ENCODE measurements around the gene GLOD4. TPM values are rescaled to one million over a fixed set of nuclear protein-coding genes. Genes with fewer than 3 reads are reported as not detected.

GLOD4 gene
- total and polyA plus RNA-seq, 7 experiments from 2014 or later, result 60.1 to 102 (median 78.9) TPM

- CTCF ChIA-PET, result no interaction called here
Observed at GRCh38 chr17:740240-741017, 41.7 kb downstream of the GLOD4 start.

GRCh38 chr17:737561-738113, 44.4 kb downstream of the GLOD4 start:
- no peak overlapping the region for H3K27ac Mint-ChIP-seq

More at GRCh38 chr17:740240-741017, 41.7 kb downstream of the GLOD4 start:
- no peaks in the 10 kb centered on the region for H3K27me3 Mint-ChIP-seq
- POLR2A ChIA-PET, result interaction anchor here (0.5 to 1.3 kb wide), 2 partner anchors 12 to 259 kb away, joined by 3 to 4 read pairs; no protein-coding TSS in a partner anchor
- Histone ChIP-seq H3K27me3 (ENCODE audit: control insufficient read depth in 2 of 2, insufficient read depth in 2 of 2, low read length in 2 of 2) (no peaks in the 10 kb centered on the region), H3K9me3 (ENCODE audit: control insufficient read depth in 2 of 3, low read length in 3 of 3) (no peaks in the 10 kb centered on the region), H3K4me3 (ENCODE audit: low read length) (no peak overlapping the region), H3K4me1 (ENCODE audit: control insufficient read depth in 2 of 2, insufficient read depth in 2 of 2, low read length in 2 of 2) (no peaks in the 10 kb centered on the region), H3K36me3 (ENCODE audit: control insufficient read depth in 2 of 3, insufficient read depth in 3 of 3, low read length in 3 of 3) (peaks cover 0 to 31% (median 0%) of the 10 kb centered on the region in 3 experiments), H3K27ac (ENCODE audit: low read depth, low read length) (no peak overlapping the region)
- intact Hi-C loops (cut with micrococcal nuclease), result no loop called here
- peak; percentile 87 for ATAC-seq
- no peaks in the 10 kb centered on the region for H3K9me3 Mint-ChIP-seq
- H3K4me1 Mint-ChIP-seq, result peaks cover 4 to 19% (median 8%) of the 10 kb centered on the region in 7 donors
- peak in 5 of 9 donors; percentile 8 to 52 (median 24) for DNase-seq
- peak overlapping the region; percentile 12 to 63 (median 46) for H3K4me3 Mint-ChIP-seq
- peaks cover 0 to 37% (median 4%) of the 10 kb centered on the region in 5 donors for H3K36me3 Mint-ChIP-seq
- H3K27ac Mint-ChIP-seq, result peak overlapping the region in 7 of 9 donors; percentile 24 to 90 (median 73)

DNA sequence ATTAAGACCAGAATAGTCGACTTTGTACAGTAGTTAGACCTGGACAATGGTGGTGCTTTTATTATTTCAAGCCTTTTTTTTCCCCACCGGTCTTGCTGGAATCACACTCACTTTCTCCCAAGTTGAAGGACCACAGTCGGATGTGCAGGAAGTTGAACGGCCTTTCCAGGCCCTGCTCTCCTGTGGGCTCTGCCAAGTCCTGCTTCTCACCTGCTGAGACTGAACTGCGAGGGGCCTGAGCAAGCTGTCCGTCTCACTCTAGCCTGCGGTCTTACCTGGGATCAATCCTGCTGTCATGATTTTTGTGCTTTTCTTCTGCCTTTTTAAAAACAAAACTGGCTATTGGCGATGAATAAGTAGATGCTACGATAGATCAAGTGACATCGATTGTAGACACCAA, 48.3 kb downstream of the GLOD4 start:
- no peaks in the 10 kb centered on the region for H3K36me3 ChIP-seq (ENCODE audit: control insufficient read depth in 2 of 3, insufficient read depth in 3 of 3, low read length in 3 of 3)
- Mint-ChIP-seq H3K27me3 (peaks cover 0 to 9% (median 0%) of the 10 kb centered on the region in 5 donors), H3K4me3 (peak overlapping the region; percentile 68 to 88 (median 78)), H3K27ac (peak overlapping the region in 2 of 9 donors; percentile 23 to 86), H3K4me1 (peaks cover 0 to 35% (median 6%) of the 10 kb centered on the region in 7 donors), H3K9me3 (no peaks in the 10 kb centered on the region), H3K36me3 (peaks cover 0 to 16% (median 0%) of the 10 kb centered on the region in 5 donors)
- ChIA-PET POLR2A (no interaction called here), CTCF (no interaction called here)
- H3K9me3 ChIP-seq (ENCODE audit: control insufficient read depth in 2 of 3, low read length in 3 of 3), result no peaks in the 10 kb centered on the region
- H3K27me3 ChIP-seq (ENCODE audit: control insufficient read depth in 2 of 2, insufficient read depth in 2 of 2, low read length in 2 of 2), result no peaks in the 10 kb centered on the region
- H3K27ac ChIP-seq (ENCODE audit: low read depth, low read length), result no peak overlapping the region
- H3K4me1 ChIP-seq (ENCODE audit: control insufficient read depth in 2 of 2, insufficient read depth in 2 of 2, low read length in 2 of 2), result peaks cover 4 to 9% of the 10 kb centered on the region in 2 donors
- intact Hi-C loops (cut with micrococcal nuclease), result loop anchor here in 1 of 2 donors (1.0 to 5.0 kb wide), 3 partner anchors 19 to 244 kb away; partner anchors contain the start of genes GEMIN4, GLOD4, MRM3 and NXN
- ATAC-seq, result no peak
- H3K4me3 ChIP-seq (ENCODE audit: low read length), result no peak overlapping the region
- DNase-seq, result no peak

More at GRCh38 chr17:737561-738113, 44.4 kb downstream of the GLOD4 start:
- peaks cover 5 to 33% (median 19%) of the 10 kb centered on the region in 7 donors for H3K4me1 Mint-ChIP-seq
- ATAC-seq (no peak), DNase-seq (no peak)
- Histone ChIP-seq H3K27me3 (ENCODE audit: control insufficient read depth in 2 of 2, insufficient read depth in 2 of 2, low read length in 2 of 2) (no peaks in the 10 kb centered on the region), H3K27ac (ENCODE audit: low read depth, low read length) (no peak overlapping the region), H3K4me3 (ENCODE audit: low read length) (no peak overlapping the region), H3K9me3 (ENCODE audit: control insufficient read depth in 2 of 3, low read length in 3 of 3) (no peaks in the 10 kb centered on the region), H3K36me3 (ENCODE audit: control insufficient read depth in 2 of 3, insufficient read depth in 3 of 3, low read length in 3 of 3) (peaks cover 0 to 4% (median 0%) of the 10 kb centered on the region in 3 experiments), H3K4me1 (ENCODE audit: control insufficient read depth in 2 of 2, insufficient read depth in 2 of 2, low read length in 2 of 2) (peaks cover 4 to 6% of the 10 kb centered on the region in 2 donors)
- intact Hi-C loops (cut with micrococcal nuclease), result no loop called here
- no peak overlapping the region for H3K4me3 Mint-ChIP-seq
- peaks cover 0 to 6% (median 0%) of the 10 kb centered on the region in 5 donors for H3K27me3 Mint-ChIP-seq
- CTCF ChIA-PET, result no interaction called here
- H3K36me3 Mint-ChIP-seq, result peaks cover 0 to 35% (median 0%) of the 10 kb centered on the region in 5 donors
- no peaks in the 10 kb centered on the region for H3K9me3 Mint-ChIP-seq
- POLR2A ChIA-PET, result interaction anchor here (0.7 kb wide), 1 partner anchor 239 kb away, joined by 4 read pairs; no protein-coding TSS in a partner anchor

- peaks cover 0 to 11% (median 0%) of the 10 kb centered on the region in 5 donors for H3K36me3 Mint-ChIP-seq
- Histone ChIP-seq H3K36me3 (ENCODE audit: control insufficient read depth in 2 of 3, insufficient read depth in 3 of 3, low read length in 3 of 3) (no peaks in the 10 kb centered on the region), H3K27me3 (ENCODE audit: control insufficient read depth in 2 of 2, insufficient read depth in 2 of 2, low read length in 2 of 2) (no peaks in the 10 kb centered on the region), H3K27ac (ENCODE audit: low read depth, low read length) (peak overlapping the region; percentile 14), H3K9me3 (ENCODE audit: control insufficient read depth in 2 of 3, low read length in 3 of 3) (no peaks in the 10 kb centered on the region), H3K4me3 (ENCODE audit: low read length) (peak overlapping the region; percentile 33), H3K4me1 (ENCODE audit: control insufficient read depth in 2 of 2, insufficient read depth in 2 of 2, low read length in 2 of 2) (peaks cover 4 to 9% of the 10 kb centered on the region in 2 donors)
- peaks cover 0 to 9% (median 0%) of the 10 kb centered on the region in 5 donors for H3K27me3 Mint-ChIP-seq
- ChIA-PET POLR2A (interaction anchor here (0.9 kb wide), 1 partner anchor 18 kb away, joined by 3 read pairs; no protein-coding TSS in a partner anchor), CTCF (no interaction called here)
- H3K4me1 Mint-ChIP-seq, result peaks cover 0 to 35% (median 6%) of the 10 kb centered on the region in 7 donors
- ATAC-seq (peak; percentile 44), DNase-seq (peak in 3 of 9 donors; percentile 14 to 59 (median 16))
- intact Hi-C loops (cut with micrococcal nuclease), result loop anchor here (1.0 to 5.0 kb wide), 5 partner anchors 19 to 244 kb away; partner anchors contain the start of genes GEMIN4 (in 2 of the 2), VPS53 (in 2 of the 2), GLOD4 (in 1 of the 2) and MRM3 (in 1 of the 2)
- no peaks in the 10 kb centered on the region for H3K9me3 Mint-ChIP-seq
- peak overlapping the region in 3 of 9 donors; percentile 23 to 86 (median 47) for H3K27ac Mint-ChIP-seq
- peak overlapping the region; percentile 69 to 90 (median 84) for H3K4me3 Mint-ChIP-seq
Observed at GRCh38 chr17:732902-733720, 49.0 kb downstream of the GLOD4 start.

DNA sequence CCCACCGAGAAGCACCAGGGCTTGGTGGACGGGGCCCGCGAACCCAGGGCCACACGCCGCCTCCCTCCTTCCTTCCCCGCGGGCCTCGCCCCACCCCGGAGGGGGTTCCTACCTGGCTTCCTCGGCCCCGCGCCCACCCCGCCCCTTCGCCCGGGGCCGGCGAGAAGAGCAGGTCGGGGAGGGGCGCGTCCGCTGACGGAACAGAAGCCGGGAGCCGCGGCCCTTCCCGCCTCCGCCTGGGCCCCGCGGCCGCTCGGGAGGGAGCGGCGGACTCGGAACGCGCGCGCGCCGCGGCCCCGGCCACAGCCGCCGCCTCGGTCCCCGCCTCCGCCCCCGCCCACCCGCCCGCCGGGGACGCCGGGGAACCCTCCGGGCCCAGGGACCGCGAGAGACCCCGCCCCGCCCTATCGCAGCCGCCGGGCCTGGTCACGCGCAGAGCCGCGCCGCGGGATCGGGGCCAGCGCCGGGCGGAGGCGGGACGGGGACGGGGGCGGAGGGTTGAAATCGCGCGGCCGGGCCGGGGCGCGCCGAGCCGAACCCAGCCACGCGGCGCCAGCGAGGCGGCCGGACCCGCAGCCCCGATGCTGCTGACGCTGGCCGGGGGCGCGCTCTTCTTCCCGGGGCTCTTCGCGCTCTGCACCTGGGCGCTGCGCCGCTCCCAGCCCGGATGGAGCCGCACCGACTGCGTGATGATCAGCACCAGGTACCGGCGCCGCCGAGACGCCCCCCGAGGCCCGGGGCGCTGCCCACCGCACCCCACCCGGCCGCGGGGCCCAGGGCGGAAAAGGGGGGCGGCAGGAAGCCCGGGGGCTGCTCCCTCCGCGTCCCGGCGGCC, 49.8 kb downstream of the GLOD4 start, which contains the start of gene TLCD3A:
TSS of gene TLCD3A (plus strand) at position 530 of the 835 bp plus-strand sequence. CDS start at position 582, 52 bp downstream.
- peaks cover 0 to 35% (median 6%) of the 10 kb centered on the region in 7 donors for H3K4me1 Mint-ChIP-seq
- CTCF ChIA-PET, result no interaction called here

More for the DNA sequence above, 49.8 kb downstream of the GLOD4 start, which contains the start of gene TLCD3A:
- POLR2A ChIA-PET, result interaction anchor here (0.9 kb wide), 1 partner anchor 19 kb away, joined by 3 read pairs; no protein-coding TSS in a partner anchor
- Mint-ChIP-seq H3K36me3 (peaks cover 0 to 11% (median 0%) of the 10 kb centered on the region in 5 donors), H3K27me3 (peaks cover 0 to 9% (median 0%) of the 10 kb centered on the region in 5 donors), H3K9me3 (no peaks in the 10 kb centered on the region), H3K27ac (peak within 1 kb of the TSS in 3 of 9 donors; percentile 23 to 86 (median 47)), H3K4me3 (peak within 1 kb of the TSS; percentile 67 to 90 (median 84))
- Histone ChIP-seq H3K36me3 (ENCODE audit: control insufficient read depth in 2 of 3, insufficient read depth in 3 of 3, low read length in 3 of 3) (no peaks in the 10 kb centered on the region), H3K27me3 (ENCODE audit: control insufficient read depth in 2 of 2, insufficient read depth in 2 of 2, low read length in 2 of 2) (no peaks in the 10 kb centered on the region), H3K4me1 (ENCODE audit: control insufficient read depth in 2 of 2, insufficient read depth in 2 of 2, low read length in 2 of 2) (peaks cover 4 to 9% of the 10 kb centered on the region in 2 donors), H3K4me3 (ENCODE audit: low read length) (peak within 1 kb of the TSS; percentile 41), H3K27ac (ENCODE audit: low read depth, low read length) (peak within 1 kb of the TSS; percentile 29), H3K9me3 (ENCODE audit: control insufficient read depth in 2 of 3, low read length in 3 of 3) (no peaks in the 10 kb centered on the region)
- intact Hi-C loops (cut with micrococcal nuclease), result loop anchor here (1.0 to 5.0 kb wide), 4 partner anchors 18 to 245 kb away; partner anchors contain the start of genes GEMIN4 (in 2 of the 2), VPS53 (in 2 of the 2) and NXN (in 1 of the 2)
- ATAC-seq (peak; percentile 82), DNase-seq (peak in 6 of 9 donors; percentile 13 to 80 (median 26))
